GM21390 (cell line): Measurements from ENCODE around the gene FZR1.

Source experiments
- ATAC-seq: cut with Tn5 transposase; IDR thresholded peaks from one replicate; pipeline ENCODE4 v1.9.1; 2021; ENCODE audit not compliant: unreplicated experiment

The FZR1 gene

GRCh38 chr19:3471954-3472655 lies 34.0 kb upstream of the FZR1 start:
- ATAC-seq = no peak

- ATAC-seq = no peak
Observed at GRCh38 chr19:3474010-3474409, 32.1 kb upstream of the FZR1 start.

- ATAC-seq = no peak
Observed at GRCh38 chr19:3474614-3475013, 31.5 kb upstream of the FZR1 start.

- ATAC-seq = no peak
Observed at GRCh38 chr19:3475449-3475848, 30.7 kb upstream of the FZR1 start.

GRCh38 chr19:3476830-3477229 lies 29.3 kb upstream of the FZR1 start:
- no peak for ATAC-seq

- no peak for ATAC-seq
Observed at GRCh38 chr19:3477506-3477905, 28.6 kb upstream of the FZR1 start.

GRCh38 chr19:3477951-3478350 lies 28.2 kb upstream of the FZR1 start:
- ATAC-seq = no peak

- no peak for ATAC-seq
Observed at GRCh38 chr19:3478409-3479176, 27.5 kb upstream of the FZR1 start.

- ATAC-seq = no peak
Observed at GRCh38 chr19:3479177-3479833, 26.8 kb upstream of the FZR1 start.

GRCh38 chr19:3479834-3480215 lies 26.3 kb upstream of the FZR1 start:
- no peak for ATAC-seq

GRCh38 chr19:3480383-3481091 lies 25.6 kb upstream of the FZR1 start, which contains the start of gene SMIM24:
SMIM24 (minus strand) TSS chr19:3480525; CDS start chr19:3480463, 62 bp downstream.
- no peak for ATAC-seq

- ATAC-seq = no peak
Observed at GRCh38 chr19:3481241-3482090, 24.6 kb upstream of the FZR1 start.

- ATAC-seq = no peak
Observed at GRCh38 chr19:3482507-3483225, 23.4 kb upstream of the FZR1 start.

- ATAC-seq = no peak
Observed at GRCh38 chr19:3483226-3483628, 22.9 kb upstream of the FZR1 start, which contains the start of gene SMIM44. SMIM44 (minus strand) TSS chr19:3483441; CDS start chr19:3483403, 38 bp downstream.

GRCh38 chr19:3491396-3492119 lies 14.6 kb upstream of the FZR1 start:
- no peak for ATAC-seq

- no peak for ATAC-seq
Observed at GRCh38 chr19:3492131-3492839, 13.8 kb upstream of the FZR1 start.

GRCh38 chr19:3492919-3493318 lies 13.2 kb upstream of the FZR1 start:
- ATAC-seq = no peak

- ATAC-seq = no peak
Observed at GRCh38 chr19:3493651-3494050, 12.5 kb upstream of the FZR1 start.
